Left lung (tissue), 10 donors: ENCODE results near the gene GGA3. TPM values are rescaled to one million over a fixed set of nuclear protein-coding genes. Genes with fewer than 3 reads are reported as not detected.

ENCODE experiments used
- ATAC-seq: fragments of 200-7000 bp; cut with Tn5 transposase; one replicate; pipeline ENCODE4 v1.9.1; 2020; ENCODE audit warnings: moderate library complexity
- DNase-seq, 4 donors: peaks; one replicate each; pipeline ENCODE4 v3.0.0-alpha.2; 2013 to 2020
- H3K27ac ChIP-seq, 2 donors: fragments of 200-600 bp; sonication (generic) in 1 of 2; one replicate each; pipeline versions ENCODE4 v1.5.0 to v1.8.0; 2020 to 2021
- H3K27me3 ChIP-seq, 2 donors: fragments of 200-600 bp; sonication (generic) in 1 of 2; one replicate each; pipeline versions ENCODE4 v1.5.0 to v1.8.0; 2020 to 2021
- H3K36me3 ChIP-seq, 2 donors: fragments of 200-600 bp; sonication (generic) in 1 of 2; one replicate each; pipeline versions ENCODE4 v1.5.0 to v1.8.0; 2020 to 2021
- H3K4me1 ChIP-seq, 2 donors: fragments of 200-600 bp; one replicate each; pipeline ENCODE4 v1.8.0; 2021
- H3K4me3 ChIP-seq, 2 donors: fragments of 200-600 bp; sonication (generic) in 1 of 2; one replicate each; pipeline versions ENCODE4 v1.5.0 to v1.8.0; 2020 to 2021; ENCODE audit warnings: mild to moderate bottlenecking in 1 of 2
- H3K9me3 ChIP-seq, 2 donors: fragments of 200-600 bp; sonication (generic) in 1 of 2; one replicate each; pipeline versions ENCODE4 v1.5.0 to v1.8.0; 2020 to 2021
- CTCF ChIP-seq, 2 donors: fragments of 200-600 bp; sonication (generic) in 1 of 2; IDR thresholded peaks; one replicate each; pipeline versions ENCODE4 v1.5.0 to v1.8.0; 2021; ENCODE audit warnings: antibody characterized with exemption in 2 of 2
- intact Hi-C, 2 donors: fragments of 100-400 bp; cut with DNase I; formaldehyde crosslinking; loops; one replicate each; pipeline versions ENCODE4 v1.11.2 to v1.14.2; 2022
- polyA plus RNA-seq, 6 donors: library from polyadenylated mRNA; unstranded; fragments of 120-200 nt; gene quantifications; one replicate each; pipeline ENCODE4 v1.2.1, GENCODE V29; 2013; ENCODE audit not compliant: insufficient read length in 6 of 6
- total RNA-seq, 2 donors: library from RNA; stranded (reverse); fragmentation: NEBNext Ultra II Directional; extraction: Animal tissue kit (Norgen Biotek cat#: 25700); gene quantifications; one replicate each; pipeline ENCODE4 v1.2.1, GENCODE V29; 2021
- donor health status: DM: no; HTN: yes; CAD: no.
- donor health status: DM: no; HTN: no; CAD: no.

Gene GGA3
- total and polyA plus RNA-seq, 8 donors = 41.2 to 54.7 (median 45.1) TPM

GRCh38 chr17:75271955-75272847 is 10.8 kb upstream of the GGA3 start:
- DNase-seq = no peak
- intact Hi-C loops = no loop called here

DNA sequence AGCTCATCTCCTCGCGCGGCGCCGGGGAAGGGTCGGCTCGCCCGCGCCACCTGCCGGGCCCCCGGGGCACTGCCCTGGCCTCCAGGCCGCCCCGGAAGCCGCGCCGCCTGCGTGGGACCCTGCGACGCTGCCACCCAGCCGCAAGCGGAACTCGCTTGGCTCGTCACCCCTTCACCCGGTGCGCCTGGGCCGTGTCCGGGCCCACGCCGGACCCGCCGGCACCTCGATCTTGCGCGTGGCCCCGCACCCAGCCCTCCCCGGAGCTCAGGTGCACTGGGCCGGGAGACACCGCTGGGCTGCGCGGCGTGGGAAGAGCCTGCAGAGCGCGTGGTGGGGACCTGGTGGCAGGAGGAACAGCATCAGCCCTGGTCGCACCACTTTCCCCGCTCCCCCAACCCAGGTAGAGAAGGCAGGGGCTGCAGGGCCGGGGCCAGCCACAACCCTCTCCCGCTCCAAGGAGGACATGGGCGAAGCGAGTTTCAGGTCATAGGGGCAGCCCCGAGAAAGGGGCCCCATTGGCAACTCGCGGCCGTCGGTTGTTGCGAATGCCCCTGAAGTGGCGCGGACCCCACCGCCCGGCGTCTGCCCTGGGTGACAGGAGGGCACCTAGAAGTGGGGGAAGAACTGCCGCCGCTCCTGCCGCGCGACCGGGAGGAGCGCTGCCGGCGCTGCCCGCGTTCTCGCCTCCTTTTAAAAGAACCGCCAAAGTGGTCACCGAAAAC is 10.0 kb upstream of the GGA3 start:
- intact Hi-C loops = no loop called here

More at GRCh38 chr17:75271955-75272847, 10.8 kb upstream of the GGA3 start:
- peak overlapping the region; percentile 73 to 86 for H3K4me3 ChIP-seq
- peaks cover 13 to 52% of the 10 kb centered on the region in 2 donors for H3K4me1 ChIP-seq
- no peak for ATAC-seq
- H3K27ac ChIP-seq = peak overlapping the region; percentile 81 to 95
- H3K27me3 ChIP-seq = no peaks in the 10 kb centered on the region
- TF ChIP-seq CTCF (IDR thresholded peaks at IDR 0.05) = no peak
- no peaks in the 10 kb centered on the region for H3K9me3 ChIP-seq
- H3K36me3 ChIP-seq = peaks cover 0 to 41% of the 10 kb centered on the region in 2 donors

GRCh38 chr17:75270966-75271232 is 9.5 kb upstream of the GGA3 start, which contains the start of gene MIF4GD:
Gene MIF4GD (minus strand): TSS chr17:75271231. CDS start chr17:75270195, 1,036 bp downstream.
- Histone ChIP-seq H3K9me3 (no peaks in the 10 kb centered on the region), H3K27me3 (no peaks in the 10 kb centered on the region), H3K4me3 (peak within 1 kb of the TSS; percentile 86 to 93), H3K4me1 (peaks cover 13 to 63% of the 10 kb centered on the region in 2 donors), H3K27ac (peak within 1 kb of the TSS; percentile 95), H3K36me3 (peaks cover 0 to 50% of the 10 kb centered on the region in 2 donors)
- peak in 1 of 4 donors; percentile 73 for DNase-seq
- no peak for ATAC-seq
- TF ChIP-seq CTCF (IDR thresholded peaks at IDR 0.05) = no peak
- intact Hi-C loops = no loop called here

More for the DNA sequence above, 10.0 kb upstream of the GGA3 start:
- peak; percentile 74 to 89 for TF ChIP-seq CTCF (IDR thresholded peaks at IDR 0.05)
- ATAC-seq = peak; percentile 87
- Histone ChIP-seq H3K9me3 (no peaks in the 10 kb centered on the region), H3K36me3 (peaks cover 0 to 45% of the 10 kb centered on the region in 2 donors), H3K4me3 (peak overlapping the region; percentile 73 to 86), H3K27ac (peak overlapping the region; percentile 81 to 95), H3K27me3 (no peaks in the 10 kb centered on the region), H3K4me1 (peaks cover 13 to 58% of the 10 kb centered on the region in 2 donors)
- peak in 3 of 4 donors; percentile 82 to 98 (median 84) for DNase-seq

DNA sequence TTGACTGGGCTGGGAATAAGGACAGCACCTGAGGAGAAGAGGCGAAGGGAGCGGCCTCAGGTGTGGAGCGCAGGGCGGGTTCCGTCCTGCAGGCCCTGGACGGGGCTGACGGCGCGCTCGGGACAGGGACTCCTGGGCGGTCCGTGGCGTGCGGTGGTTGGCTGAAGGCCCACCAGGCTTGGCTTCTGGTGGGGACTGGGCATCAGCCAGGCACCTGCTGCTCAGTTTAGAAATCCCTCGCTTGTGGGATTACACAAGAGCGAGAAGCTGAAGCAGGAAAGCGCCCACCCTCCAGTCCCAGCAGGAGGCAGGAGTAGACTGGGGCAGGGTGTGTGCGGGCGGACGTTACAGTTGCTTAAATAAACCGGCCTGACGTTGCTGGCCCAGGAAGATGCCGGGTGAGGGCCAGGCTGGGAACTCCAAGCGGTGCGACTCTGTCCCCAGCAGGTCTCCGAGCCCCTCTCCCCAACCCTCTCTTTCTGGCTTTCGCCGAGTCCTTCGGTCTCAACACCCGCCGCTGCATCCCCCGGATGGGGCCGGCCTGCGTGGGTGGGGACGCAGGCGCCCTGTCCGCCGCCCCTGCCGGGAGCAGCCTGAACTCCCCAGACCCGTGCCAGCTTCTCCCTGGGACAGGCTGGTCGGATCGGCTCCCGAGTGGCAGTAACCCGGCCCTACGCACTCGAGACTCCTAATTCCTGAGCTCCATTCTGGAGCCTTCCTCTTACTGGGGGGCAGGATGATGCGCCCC is 9.0 kb upstream of the GGA3 start:
- no peaks in the 10 kb centered on the region for H3K9me3 ChIP-seq
- H3K4me3 ChIP-seq = peak overlapping the region; percentile 86 to 93
- H3K4me1 ChIP-seq = peaks cover 13 to 68% of the 10 kb centered on the region in 2 donors
- peaks cover 0 to 51% of the 10 kb centered on the region in 2 donors for H3K36me3 ChIP-seq
- no peak for TF ChIP-seq CTCF (IDR thresholded peaks at IDR 0.05)
- H3K27me3 ChIP-seq = no peaks in the 10 kb centered on the region
- peak; percentile 63 for ATAC-seq
- intact Hi-C loops = no loop called here
- peak in 3 of 4 donors; percentile 70 to 91 (median 72) for DNase-seq
- peak overlapping the region; percentile 95 for H3K27ac ChIP-seq
